Stomach (tissue), 4 donors: ENCODE data around the gene BTNL8.

ENCODE experiments used
- EP300 ChIP-seq: sonication (generic); formaldehyde crosslinking; IDR thresholded peaks from one replicate; pipeline ENCODE4 v1.6.1; 2017; ENCODE audit warnings: antibody characterized with exemption
- POLR2A ChIP-seq, 4 donors: fragments of 450-650 bp; IDR thresholded peaks; one replicate each; pipeline ENCODE4 v1.6.1; 2016; ENCODE audit warnings: antibody characterized with exemption in 4 of 4, control low read depth in 2 of 4, mild to moderate bottlenecking in 1 of 4, moderate library complexity in 1 of 4
- POLR2AphosphoS5 ChIP-seq, 3 donors: sonication (generic); formaldehyde crosslinking; IDR thresholded peaks; one replicate each; pipeline ENCODE4 v1.6.1; 2016; ENCODE audit warnings: antibody characterized with exemption in 3 of 3
- TF ChIP-seq, protein P1 (sequence below), 7 experiments: fragments of 450-650 bp in 4 of 7; fragments of 200-600 bp in 3 of 7; sonication (generic) in 3 of 7; IDR thresholded peaks; one replicate each; pipeline ENCODE4 v1.5.1; 2016 to 2019; ENCODE audit warnings: antibody characterized with exemption in 7 of 7, control low read depth in 2 of 7, mild to moderate bottlenecking in 1 of 7

DNA sequence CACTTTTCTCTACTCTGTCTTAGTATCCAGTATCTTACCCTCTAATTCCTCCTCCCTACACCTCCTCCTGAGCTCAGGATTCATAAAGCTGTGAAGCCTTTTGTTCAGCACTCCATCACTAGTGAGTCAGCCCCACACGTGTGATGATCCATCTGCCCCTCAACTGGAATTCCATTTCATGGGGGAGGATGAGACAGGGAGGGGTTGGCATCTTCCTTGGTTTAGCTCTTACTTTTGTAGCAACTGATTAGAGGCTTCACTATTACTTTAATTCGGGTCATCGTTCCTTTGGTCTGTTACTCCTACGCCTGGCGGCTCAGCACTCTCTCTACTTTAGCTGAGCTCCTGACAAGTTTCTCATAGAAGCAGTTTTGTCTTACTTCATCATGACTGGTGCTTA is 11.8 kb downstream of the BTNL8 start:
- TF ChIP-seq, protein P1, sequence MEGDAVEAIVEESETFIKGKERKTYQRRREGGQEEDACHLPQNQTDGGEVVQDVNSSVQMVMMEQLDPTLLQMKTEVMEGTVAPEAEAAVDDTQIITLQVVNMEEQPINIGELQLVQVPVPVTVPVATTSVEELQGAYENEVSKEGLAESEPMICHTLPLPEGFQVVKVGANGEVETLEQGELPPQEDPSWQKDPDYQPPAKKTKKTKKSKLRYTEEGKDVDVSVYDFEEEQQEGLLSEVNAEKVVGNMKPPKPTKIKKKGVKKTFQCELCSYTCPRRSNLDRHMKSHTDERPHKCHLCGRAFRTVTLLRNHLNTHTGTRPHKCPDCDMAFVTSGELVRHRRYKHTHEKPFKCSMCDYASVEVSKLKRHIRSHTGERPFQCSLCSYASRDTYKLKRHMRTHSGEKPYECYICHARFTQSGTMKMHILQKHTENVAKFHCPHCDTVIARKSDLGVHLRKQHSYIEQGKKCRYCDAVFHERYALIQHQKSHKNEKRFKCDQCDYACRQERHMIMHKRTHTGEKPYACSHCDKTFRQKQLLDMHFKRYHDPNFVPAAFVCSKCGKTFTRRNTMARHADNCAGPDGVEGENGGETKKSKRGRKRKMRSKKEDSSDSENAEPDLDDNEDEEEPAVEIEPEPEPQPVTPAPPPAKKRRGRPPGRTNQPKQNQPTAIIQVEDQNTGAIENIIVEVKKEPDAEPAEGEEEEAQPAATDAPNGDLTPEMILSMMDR (IDR thresholded peaks at IDR 0.05) = no peak
- TF ChIP-seq POLR2A (IDR thresholded peaks at IDR 0.05) (no peak), EP300 (no peak), POLR2AphosphoS5 (IDR thresholded peaks at IDR 0.05) (no peak)
